K562 (cell line): ENCODE data around the gene PAX5. TPM values are rescaled to one million over a fixed set of nuclear protein-coding genes. Genes with fewer than 3 reads are reported as not detected.

ENCODE experiments used
- ATAC-seq: fragments of 200-7000 bp; cut with Tn5 transposase; 3 replicates; pipeline ENCODE4 v1.9.1; 2020; ENCODE audit warnings: moderate library complexity
- BruUV-seq: library from RNA; stranded (reverse); fragments of 400-500 nt; replicated peaks from 2 replicates; lab custom pipeline; 2021; lab: Mats Ljungman, UMichigan
- CTCF ChIA-PET: fragments of 300-600 bp; formaldehyde crosslinking; extraction: SDS; loops from one replicate; lab custom pipeline; 2021; ENCODE audit warnings: low intra/inter-chr PET ratio; lab: Yijun Ruan, JAX
- POLR2A ChIA-PET: fragments of 300-600, 350-650 bp; sonication (Branson Sonifier 250); formaldehyde crosslinking; extraction: SDS; loops from one replicate; lab custom pipeline; 2021; ENCODE audit warnings: antibody characterized with exemption, inconsistent platforms; lab: Yijun Ruan, JAX
- DNase-seq, 4 experiments: peaks; one replicate each; pipeline versions ENCODE4 v3.0.0 to v3.0.0-alpha.2; 2011 to 2018; ENCODE audit warnings: low spot score in 3 of 4, mixed read lengths in 3 of 4; ENCODE audit errors: extremely low read depth in 1 of 4
- FAIRE-seq: peaks from 2 replicates; lab custom pipeline; 2011; peaks lifted over from hg19 to GRCh38; lab: Jason Lieb, UNC
- H2AFZ ChIP-seq: 2 replicates; pipeline ENCODE4 v1.6.0; 2011; ENCODE audit warnings: low read depth, low read length, control low read depth, inconsistent platforms
- H3K27ac ChIP-seq: fragments of 200-600 bp; 3 replicates; pipeline ENCODE4 v1.8.0; 2011; ENCODE audit warnings: low read depth, mild to moderate bottlenecking, control low read depth, inconsistent platforms, low read length, moderate library complexity, mixed read lengths; ENCODE audit errors: extremely low read depth
- H3K27me3 ChIP-seq, 2 experiments: fragments of 300-600 bp in 1 of 2; 2 replicates in 1 of 2; 3 replicates in 1 of 2; pipeline versions ENCODE4 v1.6.0 to v1.8.0; 2011; ENCODE audit warnings: inconsistent platforms in 2 of 2, low read length in 2 of 2, mild to moderate bottlenecking in 1 of 2, mixed read lengths in 1 of 2, moderate library complexity in 1 of 2; ENCODE audit not compliant: control insufficient read depth in 2 of 2, insufficient read depth in 2 of 2
- H3K36me3 ChIP-seq: fragments of 300-600 bp; 3 replicates; pipeline ENCODE4 v1.8.0; 2011; ENCODE audit warnings: mild to moderate bottlenecking, low read length, inconsistent platforms; ENCODE audit not compliant: control insufficient read depth, insufficient read depth
- H3K4me1 ChIP-seq, 2 experiments: fragments of 200-600 bp in 1 of 2; replicated peaks in 1 of 2; 2 replicates in 1 of 2; 3 replicates in 1 of 2; pipeline versions ENCODE4 v1.5.1 to v1.8.0; 2011; ENCODE audit warnings: inconsistent platforms in 2 of 2, low read length in 2 of 2, mild to moderate bottlenecking in 1 of 2, mixed read lengths in 1 of 2, moderate library complexity in 1 of 2; ENCODE audit not compliant: control insufficient read depth in 2 of 2, insufficient read depth in 2 of 2
- H3K4me2 ChIP-seq: 2 replicates; pipeline ENCODE4 v1.6.1; 2011; ENCODE audit warnings: low read length, control low read depth, inconsistent platforms, mixed read lengths; ENCODE audit not compliant: insufficient read depth
- H3K4me3 ChIP-seq: fragments of 200-600 bp; sonication (generic), shearing (Covaris generic); 2 replicates; pipeline ENCODE4 v1.5.1; 2016; ENCODE audit warnings: control low read depth, inconsistent platforms
- H3K79me2 ChIP-seq: fragments of 200-600 bp; 3 replicates; pipeline ENCODE4 v1.8.0; 2011; ENCODE audit warnings: low read length, inconsistent platforms; ENCODE audit not compliant: control insufficient read depth, insufficient read depth
- H3K9ac ChIP-seq, 2 experiments: 2 replicates each; pipeline versions ENCODE4 v1.6.0 to v1.6.1; 2011; ENCODE audit warnings: low read depth in 2 of 2, low read length in 2 of 2, control low read depth in 1 of 2, inconsistent platforms in 1 of 2, mild to moderate bottlenecking in 1 of 2, mixed read lengths in 1 of 2; ENCODE audit not compliant: insufficient read depth in 1 of 2
- H3K9me1 ChIP-seq: one replicate; pipeline ENCODE4 v1.6.0; 2011; ENCODE audit warnings: inconsistent platforms, mild to moderate bottlenecking, low read length, moderate library complexity; ENCODE audit not compliant: control insufficient read depth, insufficient read depth
- H3K9me3 ChIP-seq: replicated peaks from 2 replicates; pipeline ENCODE4 v1.5.1; 2011; ENCODE audit warnings: low read depth, low read length, inconsistent platforms; ENCODE audit not compliant: control insufficient read depth, insufficient read depth
- H4K20me1 ChIP-seq: replicated peaks from 2 replicates; pipeline ENCODE4 v1.6.1; 2011; ENCODE audit warnings: low read length, inconsistent platforms, mixed read lengths; ENCODE audit not compliant: control insufficient read depth, insufficient read depth
- CUX1 ChIP-seq: fragments of 200-800 bp; sonication (Bioruptor generic); IDR thresholded peaks from 2 replicates; pipeline ENCODE4 v1.6.1; 2016; ENCODE audit warnings: missing genetic modification characterization, missing compliant biosample characterization
- DDX20 ChIP-seq: fragments of 450-650 bp; IDR thresholded peaks from 2 replicates; pipeline ENCODE4 v1.6.1; 2016; ENCODE audit warnings: missing genetic modification characterization, low read depth, mild to moderate bottlenecking, missing compliant biosample characterization, moderate library complexity
- FOXM1 ChIP-seq, 2 experiments: fragments of 450-650 bp in 1 of 2; sonication (generic) in 1 of 2; formaldehyde crosslinking in 1 of 2; IDR thresholded peaks; 2 replicates each; pipeline versions ENCODE4 v1.6.1 to v1.9.0; 2017 to 2022; ENCODE audit warnings: low read depth in 2 of 2, mild to moderate bottlenecking in 2 of 2, missing genetic modification reagents in 1 of 2, moderate library complexity in 1 of 2
- IRF1 ChIP-seq: sonication (generic); formaldehyde crosslinking; IDR thresholded peaks from 2 replicates; pipeline ENCODE4 v1.8.0; 2022; ENCODE audit warnings: missing genetic modification reagents, mild to moderate bottlenecking, borderline replicate concordance
- KLF1 ChIP-seq: fragments of 450-650 bp; IDR thresholded peaks from 2 replicates; pipeline ENCODE4 v1.6.1; 2016; ENCODE audit warnings: missing genetic modification characterization, missing compliant biosample characterization
- MAFK ChIP-seq: IDR thresholded peaks from 2 replicates; pipeline ENCODE4 v1.6.1; 2011; ENCODE audit warnings: low read length, improper control_type of control experiment
- NCOA2 ChIP-seq, 2 experiments: fragments of 450-650 bp; IDR thresholded peaks; 2 replicates each; pipeline ENCODE4 v1.6.1; 2018; ENCODE audit warnings: mild to moderate bottlenecking in 2 of 2, moderate library complexity in 1 of 2; ENCODE audit not compliant: partially characterized antibody in 2 of 2
- RBM22 ChIP-seq: fragments of 200-400 bp; formaldehyde crosslinking; IDR thresholded peaks from 2 replicates; pipeline ENCODE4 v1.6.1; 2018; ENCODE audit warnings: low read length, low read depth; ENCODE audit not compliant: poor library complexity, severe bottlenecking
- WGBS: fragments of 100-300 bp; shearing (Covaris generic); methylation state at CpG from one replicate; pipeline ENCODE4 v1.1.6; 2016; ENCODE audit warnings: low coverage, mixed read lengths; ENCODE audit not compliant: insufficient coverage; ENCODE audit errors: missing lambda C conversion rate; 5-methylcytosine and 5-hydroxymethylcytosine counted together
- in situ Hi-C: fragments of 300-500 bp; cut with MboI; formaldehyde crosslinking; loops from 4 replicates; pipeline ENCODE4 v1.15.0; 2018; ENCODE audit warnings: inconsistent platforms, mixed read lengths
- intact Hi-C: fragments of 100-400 bp; cut with micrococcal nuclease; formaldehyde crosslinking; loops from 2 replicates; pipeline ENCODE4 v1.14.2; 2022
- polyA plus RNA-seq, 8 experiments: library from polyadenylated mRNA; depleted of rRNA in 4 of 8; stranded (reverse) in 5 of 8; unstranded in 3 of 8; fragments of >200 nt; fragmentation: Nextera tagmentation in 2 of 8; fragmentation: Illumina TruSeq in 1 of 8; extraction: Ambion mirVana in 2 of 8; extraction: Trizol in 1 of 8; gene quantifications; 2 replicates each; pipeline versions ENCODE4 v1.2.1 to v1.2.3, GENCODE V29; 2011 to 2014; ENCODE audit warnings: inconsistent platforms in 1 of 8, missing spikeins in 1 of 8
- total RNA-seq, 7 experiments: library from RNA; depleted of rRNA in 6 of 7; stranded (reverse); fragments of >200 nt in 6 of 7; fragmentation: Illumina TruSeq in 2 of 7; extraction: Trizol in 2 of 7; gene quantifications; 2 replicates each; pipeline versions ENCODE4 v1.2.1 to v1.2.3, GENCODE V29; 2011 to 2021; ENCODE audit warnings: low replicate concordance in 1 of 7

The PAX5 gene
- total and polyA plus RNA-seq, 9 of the 15 experiments (the other 6 are each of a cell fraction or from before 2014, with no cell fraction given): 0.03 to 0.09 TPM; not detected in 7

GRCh38 chr9:36949466-36949865 is 84.6 kb downstream of the PAX5 start:
- no TSS peak for BruUV-seq
- no peaks in the 10 kb centered on the region for H3K9me1 ChIP-seq
- ChIA-PET POLR2A (no interaction called here), CTCF (no interaction called here)
- no peaks in the 10 kb centered on the region for H3K36me3 ChIP-seq
- no peaks in the 10 kb centered on the region for H4K20me1 ChIP-seq
- intact Hi-C loops: no loop called here
- H3K4me1 ChIP-seq: no peaks in the 10 kb centered on the region
- no peak overlapping the region for H3K9ac ChIP-seq
- 0% methylated on average over 5 of the region's 6 CpGs for WGBS
- no peak overlapping the region for H3K27ac ChIP-seq
- peaks cover 3 to 14% of the 10 kb centered on the region in 2 experiments; a peak in 3 of 5 replicates for H3K27me3 ChIP-seq
- H3K4me3 ChIP-seq: no peak overlapping the region
- DNase-seq (no peak), ATAC-seq (no peak), FAIRE-seq (no peak)
- no peaks in the 10 kb centered on the region for H3K9me3 ChIP-seq
- no peak overlapping the region for H2AFZ ChIP-seq
- in situ Hi-C loops: no loop called here
- H3K4me2 ChIP-seq: no peak overlapping the region
- no peak for TF ChIP-seq NCOA2 (IDR thresholded peaks at IDR 0.05; ENCODE audit: partially characterized antibody in 2 of 2)
- no peak for TF ChIP-seq MAFK
- no peak for TF ChIP-seq CUX1
- TF ChIP-seq FOXM1 (IDR thresholded peaks at IDR 0.05; ENCODE audit: low read depth): no peak
- no peak for TF ChIP-seq FOXM1 (CRISPR knock-in tag; IDR thresholded peaks at IDR 0.05; ENCODE audit: low read depth)
- TF ChIP-seq IRF1: no peak
- no peak for TF ChIP-seq DDX20
- TF ChIP-seq RBM22: no peak
- TF ChIP-seq KLF1 (tag): no peak
- no peaks in the 10 kb centered on the region for H3K79me2 ChIP-seq
